ENCODE data around the gene GLP2R.

The GLP2R gene

GRCh38 chr17:9855036-9855435 is 29.3 kb downstream of the GLP2R start:
- DNase-seq (ENCODE audit: low read depth): no peak

DNA sequence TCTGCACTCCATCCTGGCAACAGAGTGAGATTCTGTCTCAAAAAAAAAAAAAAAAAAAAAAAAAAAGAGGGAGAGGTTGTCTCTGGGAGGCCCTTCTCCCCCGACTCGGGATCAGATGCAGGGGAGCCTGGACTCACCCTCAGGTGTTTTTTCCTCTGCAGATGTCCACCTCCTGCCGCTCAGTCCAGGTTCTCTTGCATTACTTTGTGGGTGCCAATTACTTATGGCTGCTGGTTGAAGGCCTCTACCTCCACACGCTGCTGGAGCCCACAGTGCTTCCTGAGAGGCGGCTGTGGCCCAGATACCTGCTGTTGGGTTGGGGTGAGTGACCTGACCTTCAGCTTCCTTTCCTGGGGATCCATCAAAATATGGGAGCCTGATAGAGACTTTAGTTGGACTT is 34.1 kb downstream of the GLP2R start:
- DNase-seq (ENCODE audit: low read depth): no peak

- no peak for DNase-seq (ENCODE audit: low read depth)
Observed at GRCh38 chr17:9860851-9861250, 35.1 kb downstream of the GLP2R start.

DNA sequence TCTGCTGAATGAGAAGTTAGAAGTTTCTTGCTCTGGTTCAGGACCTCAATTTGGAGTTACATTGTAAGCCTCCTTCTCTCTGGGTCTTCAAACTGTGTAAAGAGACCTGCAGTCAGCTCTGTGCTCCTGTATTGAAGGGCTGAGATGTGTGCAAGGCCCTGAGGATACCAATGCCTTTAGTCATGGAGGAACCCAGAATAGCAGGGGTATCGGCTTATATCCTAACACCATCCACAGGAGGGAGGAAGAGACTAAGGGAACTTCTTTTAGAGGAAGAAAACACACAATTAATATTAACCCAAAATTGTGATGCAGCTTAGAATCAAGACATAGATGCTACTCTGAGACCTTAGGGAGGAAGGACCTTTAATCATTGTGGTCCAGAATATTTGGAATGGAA is 36.5 kb downstream of the GLP2R start:
- no peak for DNase-seq (ENCODE audit: low read depth)

GRCh38 chr17:9862949-9863348 is 37.2 kb downstream of the GLP2R start:
- DNase-seq (ENCODE audit: low read depth): no peak

DNA sequence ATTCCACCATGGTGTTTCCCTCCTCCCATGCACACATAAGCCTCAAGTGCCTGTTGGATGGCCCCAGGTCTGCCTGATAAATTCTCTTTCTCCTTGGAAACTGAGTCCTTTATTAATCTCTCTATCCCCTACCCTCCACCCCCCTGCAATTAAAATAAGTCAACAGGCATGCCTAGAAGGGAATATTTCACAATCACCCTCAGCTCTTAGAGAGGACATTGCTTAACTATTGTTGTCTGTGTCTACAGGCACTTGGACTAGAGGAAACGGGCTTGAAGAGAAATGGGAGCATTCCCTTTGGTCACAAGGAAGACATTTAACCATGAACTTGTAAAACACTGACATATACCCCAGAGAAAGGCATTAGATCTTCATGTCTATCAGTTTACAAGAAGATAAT is 39.9 kb downstream of the GLP2R start:
- no peak for DNase-seq (ENCODE audit: low read depth)

DNA sequence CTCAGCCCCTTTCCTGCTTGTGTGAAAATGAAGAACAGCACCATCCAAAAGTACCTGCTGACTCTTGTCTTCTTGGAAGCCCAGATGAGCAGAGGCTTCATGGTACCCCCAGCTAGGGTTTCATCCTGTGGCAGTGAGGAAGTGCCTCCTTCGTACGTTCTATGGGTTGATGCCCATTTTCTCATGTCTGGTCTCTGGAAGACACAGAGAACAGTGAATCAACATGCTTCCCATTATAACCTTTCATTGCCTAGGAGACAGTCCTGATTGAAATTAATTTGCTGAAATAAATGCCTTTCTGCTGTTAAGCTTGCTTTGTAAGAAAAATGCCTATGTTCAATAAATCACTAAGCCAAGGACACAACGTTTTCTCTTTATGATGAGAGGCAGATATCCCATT is 42.8 kb downstream of the GLP2R start:
- no peak for DNase-seq (ENCODE audit: low read depth)

- DNase-seq (ENCODE audit: low read depth): no peak
Observed at GRCh38 chr17:9872852-9873251, 47.1 kb downstream of the GLP2R start.

GRCh38 chr17:9874722-9875121 is 49.0 kb downstream of the GLP2R start:
- no peak for DNase-seq (ENCODE audit: low read depth)

DNA sequence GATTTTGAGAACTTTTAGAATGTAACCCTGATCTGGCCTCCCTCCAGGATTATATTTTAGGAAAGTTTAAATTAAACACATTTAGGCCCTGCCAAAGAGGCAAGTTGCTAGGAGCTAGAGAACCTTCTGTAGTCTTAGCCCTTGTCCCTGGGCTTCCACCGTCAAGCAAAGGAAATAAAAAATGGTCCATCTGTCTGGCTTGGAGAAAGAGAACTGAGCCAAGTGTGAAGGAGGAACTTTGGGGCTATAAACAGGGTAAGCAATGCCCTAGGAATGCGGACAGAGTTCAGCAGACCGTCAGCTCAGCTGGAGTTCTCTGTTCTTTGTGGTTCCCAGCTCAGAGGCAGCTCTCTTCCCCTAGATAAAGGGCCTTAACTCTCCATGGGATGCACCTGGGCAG is 49.7 kb downstream of the GLP2R start:
- no peak for DNase-seq (ENCODE audit: low read depth)

GRCh38 chr17:9878356-9878755 is 52.6 kb downstream of the GLP2R start:
- no peak for DNase-seq (ENCODE audit: low read depth)

- DNase-seq (ENCODE audit: low read depth): no peak
Observed at GRCh38 chr17:9878786-9879525, 53.2 kb downstream of the GLP2R start.

- no peak for DNase-seq (ENCODE audit: low read depth)
Observed at GRCh38 chr17:9880582-9880999, 54.9 kb downstream of the GLP2R start.

DNA sequence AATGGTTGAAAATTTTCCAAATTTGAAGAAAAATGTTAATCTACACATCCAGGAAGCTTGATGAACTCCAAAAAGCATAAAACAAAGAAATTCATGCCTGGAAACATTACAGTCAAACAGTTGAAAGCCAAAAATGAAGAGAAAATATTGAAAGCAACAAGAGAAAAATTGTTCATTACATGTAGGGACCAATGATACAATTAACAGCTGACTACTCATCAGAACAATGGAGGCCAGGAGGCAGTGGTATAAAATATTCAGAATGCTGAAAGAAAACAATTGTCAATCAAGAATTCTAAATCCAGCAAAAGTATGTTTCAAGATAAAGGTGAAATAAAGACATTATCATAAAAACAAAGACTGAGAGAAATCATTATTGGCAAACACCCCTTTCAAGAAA is 57.7 kb downstream of the GLP2R start:
- DNase-seq (ENCODE audit: low read depth): no peak

DNA sequence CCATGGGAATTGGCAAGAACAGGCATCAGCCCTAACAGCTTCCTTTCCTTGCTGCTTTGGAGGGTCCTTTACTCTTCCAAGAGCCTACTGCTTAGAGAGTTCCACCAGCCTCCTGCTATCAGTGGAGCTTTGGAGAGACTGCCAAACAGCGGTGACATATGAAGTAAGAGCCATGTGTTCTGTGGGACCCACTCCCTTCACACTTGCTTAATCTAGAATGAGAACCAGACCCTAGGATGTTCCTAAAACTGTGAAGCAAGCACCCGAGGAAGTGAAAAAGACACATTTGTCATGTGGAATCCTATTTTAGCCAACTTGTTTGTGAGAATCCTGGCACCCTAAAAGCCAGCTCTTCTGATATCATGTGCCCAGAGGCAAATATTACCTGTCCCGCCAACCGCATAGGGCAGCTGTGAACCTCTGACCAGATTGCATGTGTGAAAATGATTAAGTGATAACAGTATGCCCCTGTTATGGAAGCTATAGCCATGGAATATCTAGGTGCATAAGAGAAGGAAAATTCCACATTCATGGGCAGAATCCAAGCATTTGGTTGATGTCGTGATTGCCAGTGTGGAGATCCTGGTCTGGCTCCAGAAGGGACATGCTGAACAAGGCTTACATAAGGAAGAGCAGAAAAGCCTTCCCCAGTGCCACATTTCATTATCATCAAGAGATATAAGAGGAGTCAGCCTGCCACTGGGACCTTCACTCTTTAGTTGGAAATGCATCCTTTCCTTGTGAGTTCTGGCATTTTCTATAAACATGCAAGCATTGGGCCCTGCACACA is 60.6 kb downstream of the GLP2R start:
- no peak for DNase-seq (ENCODE audit: low read depth)

- DNase-seq (ENCODE audit: low read depth): no peak
Observed at GRCh38 chr17:9887508-9887907, 61.8 kb downstream of the GLP2R start.

- peak; percentile 4 for DNase-seq (ENCODE audit: low read depth)
Observed at GRCh38 chr17:9890124-9890523, 64.4 kb downstream of the GLP2R start.

DNA sequence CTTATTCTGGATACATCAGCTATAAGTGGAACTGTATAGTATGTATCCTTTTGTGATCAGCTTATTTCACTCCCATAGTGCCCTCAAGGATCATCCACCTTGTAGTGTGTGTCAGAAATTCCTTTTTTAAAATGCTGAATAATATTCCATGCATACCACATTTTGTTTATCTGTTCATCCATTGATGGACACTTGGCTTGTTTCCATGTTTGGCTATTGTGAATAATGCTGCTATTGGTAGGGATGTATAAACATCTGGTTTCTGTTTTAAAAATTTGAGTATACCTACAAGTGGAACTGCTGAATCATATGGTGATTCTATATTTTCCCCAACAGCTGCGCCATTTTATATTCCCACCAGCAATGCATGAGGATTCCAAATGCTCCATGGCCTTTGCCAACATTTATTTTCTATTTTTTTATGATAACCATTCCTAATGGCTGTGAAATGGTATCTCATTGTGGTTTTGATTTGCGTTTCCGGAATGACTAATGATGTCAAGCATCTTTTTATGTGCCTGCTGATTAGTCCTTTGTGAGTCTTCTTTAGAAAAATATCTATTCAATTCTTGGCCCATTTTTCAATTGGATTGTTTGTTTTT is 67.8 kb downstream of the GLP2R start:
- DNase-seq (ENCODE audit: low read depth): no peak

DNA sequence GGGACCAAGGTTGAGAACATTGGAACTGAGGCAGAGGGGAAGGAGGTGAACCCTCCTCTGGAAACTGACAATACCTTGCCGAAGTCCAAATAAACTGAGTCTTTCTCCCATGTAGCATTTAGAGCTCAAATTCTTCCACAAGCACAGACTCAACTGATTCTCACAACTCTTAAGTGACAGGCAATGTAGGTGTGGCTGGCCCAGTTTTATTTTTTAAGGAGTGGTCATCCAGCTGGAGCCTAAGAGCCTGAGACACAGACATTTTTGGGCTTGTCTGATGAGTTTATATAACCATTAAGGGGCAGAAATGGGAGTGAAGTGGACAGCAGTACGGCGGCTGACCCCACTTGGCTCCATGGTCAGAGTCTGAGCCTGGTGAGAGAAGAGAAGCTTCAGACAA is 68.5 kb downstream of the GLP2R start:
- DNase-seq (ENCODE audit: low read depth): no peak

GRCh38 chr17:9895923-9896322 is 70.2 kb downstream of the GLP2R start:
- no peak for DNase-seq (ENCODE audit: low read depth)

GRCh38 chr17:9897372-9897968 is 71.7 kb downstream of the GLP2R start:
- DNase-seq (ENCODE audit: low read depth): no peak

DNA sequence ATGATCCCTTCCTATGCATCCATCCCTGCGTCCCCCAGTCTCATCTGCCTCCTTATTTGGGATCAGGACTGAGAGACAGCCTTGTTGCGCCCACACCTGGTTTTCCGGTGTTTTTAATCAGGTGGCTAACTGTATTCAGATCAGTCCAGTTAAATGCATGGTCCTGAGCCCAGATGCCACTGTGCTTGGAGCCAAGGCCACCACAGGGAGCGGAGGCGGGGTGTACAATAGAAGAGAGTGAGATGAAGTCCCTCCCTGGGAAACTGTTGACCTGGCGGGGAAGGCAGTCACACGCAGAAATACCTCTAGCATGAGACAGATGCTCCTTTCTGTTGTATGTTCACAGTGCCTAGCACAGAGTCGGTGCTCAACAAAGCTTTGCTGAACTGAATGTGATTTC is 73.1 kb downstream of the GLP2R start:
- DNase-seq (ENCODE audit: low read depth): no peak
